ENCODE results near the gene CLEC3B. TPM values are rescaled to one million over a fixed set of nuclear protein-coding genes. Genes with fewer than 3 reads are reported as not detected.

Gene CLEC3B
- total and polyA plus RNA-seq, 4 donors: 33.1 to 167 (median 90.3) TPM

GRCh38 chr3:45084361-45084760, 58.3 kb downstream of the CLEC3B start:
- Histone ChIP-seq H3K36me3 (ENCODE audit: control insufficient read depth in 4 of 4, insufficient read depth in 4 of 4, low read length in 4 of 4) (peaks cover 0 to 6% (median 0%) of the 10 kb centered on the region in 4 donors), H3K9ac (ENCODE audit: insufficient read depth in 1 of 2, low read length in 2 of 2) (no peak overlapping the region), H3K9me3 (ENCODE audit: control insufficient read depth in 4 of 4, insufficient read depth in 3 of 4, low read length in 3 of 4) (no peaks in the 10 kb centered on the region), H3K27ac (ENCODE audit: low read depth in 1 of 2, low read length in 1 of 2) (no peak overlapping the region), H3K27me3 (ENCODE audit: control insufficient read depth in 3 of 3, insufficient read depth in 3 of 3, low read length in 2 of 3) (no peaks in the 10 kb centered on the region), H3K4me3 (no peak overlapping the region), H3K4me1 (ENCODE audit: control insufficient read depth in 5 of 5, insufficient read depth in 5 of 5, low read length in 5 of 5) (peaks cover 0 to 3% (median 0%) of the 10 kb centered on the region in 5 donors)
- DNase-seq (no peak), ATAC-seq (ENCODE audit: insufficient read depth, low FRiP score) (no peak)
- WGBS, 2 donors: 69 to 96% methylated on average over 1 of the region's 1 CpG
- TF ChIP-seq CTCF (IDR thresholded peaks at IDR 0.05; ENCODE audit: control extremely low read depth, extremely low read depth): no peak

- no peak for TF ChIP-seq CTCF (IDR thresholded peaks at IDR 0.05; ENCODE audit: control extremely low read depth, extremely low read depth)
- no peak overlapping the region for H3K27ac ChIP-seq (ENCODE audit: low read depth in 1 of 2, low read length in 1 of 2)
- H3K4me1 ChIP-seq (ENCODE audit: control insufficient read depth in 5 of 5, insufficient read depth in 5 of 5, low read length in 5 of 5): peaks cover 0 to 3% (median 0%) of the 10 kb centered on the region in 5 donors
- no peaks in the 10 kb centered on the region for H3K27me3 ChIP-seq (ENCODE audit: control insufficient read depth in 3 of 3, insufficient read depth in 3 of 3, low read length in 2 of 3)
- no peak overlapping the region for H3K9ac ChIP-seq (ENCODE audit: insufficient read depth in 1 of 2, low read length in 2 of 2)
- 78 to 86% methylated on average over 13 of the region's 13 CpGs for WGBS, 2 donors
- peaks cover 0 to 6% (median 0%) of the 10 kb centered on the region in 4 donors for H3K36me3 ChIP-seq (ENCODE audit: control insufficient read depth in 4 of 4, insufficient read depth in 4 of 4, low read length in 4 of 4)
- no peak overlapping the region for H3K4me3 ChIP-seq
- H3K9me3 ChIP-seq (ENCODE audit: control insufficient read depth in 4 of 4, insufficient read depth in 3 of 4, low read length in 3 of 4): no peaks in the 10 kb centered on the region
- DNase-seq (no peak), ATAC-seq (ENCODE audit: insufficient read depth, low FRiP score) (no peak)
These were observed 59.0 kb downstream of the CLEC3B start for GRCh38 chr3:45084820-45085816.

Small RNA genes lying within 50 kb of the gene (small RNA-seq; reads per million reads assigned to genes)
- 0.08 reads per million for gene RNU5B-3P (ENCODE audit: low replicate concordance)

Other genes with a start within 250 kb of the CLEC3B start
- gene TMEM42, start 164.4 kb upstream of the CLEC3B start, total RNA-seq: 10 to 100 TPM; 12.8 to 14.3 TPM
- 10 to 100 TPM; 12.0 to 24.6 TPM for gene TMEM42, start 164.4 kb upstream of the CLEC3B start, polyA plus RNA-seq
- gene TGM4, start 151.7 kb upstream of the CLEC3B start, total RNA-seq: not detected
- gene TGM4, start 151.7 kb upstream of the CLEC3B start, polyA plus RNA-seq: under 1 TPM in 1 of 2 donors, not detected in 1; 0.01 TPM
- gene ZDHHC3, start 50.1 kb upstream of the CLEC3B start, total RNA-seq: 10 to 100 TPM; 93.9 to 96.2 TPM
- gene ZDHHC3, start 50.1 kb upstream of the CLEC3B start, polyA plus RNA-seq: 10 to 100 TPM; 49.8 to 62.0 TPM
- 10 to 100 TPM; 37.4 to 52.3 TPM for gene EXOSC7, start 50.1 kb upstream of the CLEC3B start, total RNA-seq
- 10 to 100 TPM; 40.8 to 67.2 TPM for gene EXOSC7, start 50.1 kb upstream of the CLEC3B start, polyA plus RNA-seq
- gene CDCP1, start 120.1 kb downstream of the CLEC3B start, total RNA-seq: 10 to 100 TPM in 1 of 2 donors, 1 to 10 TPM in 1; 1.6 to 20.7 TPM
- gene CDCP1, start 120.1 kb downstream of the CLEC3B start, polyA plus RNA-seq: 1 to 10 TPM; 3.6 to 4.8 TPM
- gene TMEM158, start 200.0 kb downstream of the CLEC3B start, total RNA-seq: 1 to 10 TPM; 1.5 to 3.4 TPM
- 1 to 10 TPM; 1.1 to 1.2 TPM for gene TMEM158, start 200.0 kb downstream of the CLEC3B start, polyA plus RNA-seq